TTC549 (cell line): ENCODE measurements around the gene RND2.

Experiments
- FAIRE-seq: peaks from 2 replicates; lab custom pipeline; 2012; peaks lifted over from hg19 to GRCh38; lab: Jason Lieb, UNC

RND2 gene

GRCh38 chr17:43079641-43080302 is 54.7 kb downstream of the RND2 start:
- FAIRE-seq, result no peak
